ENCODE results near the gene ARHGAP24. TPM values are rescaled to one million over a fixed set of nuclear protein-coding genes. Genes with fewer than 3 reads are reported as not detected.
"Not testable (repeated sequence)": the region's sequence is repeated elsewhere in the genome, so short reads cannot be mapped to it uniquely, and the experiment has no call there.

The ARHGAP24 gene
- total RNA-seq, 1 donor from 2014 or later, result 48.6 TPM

DNA sequence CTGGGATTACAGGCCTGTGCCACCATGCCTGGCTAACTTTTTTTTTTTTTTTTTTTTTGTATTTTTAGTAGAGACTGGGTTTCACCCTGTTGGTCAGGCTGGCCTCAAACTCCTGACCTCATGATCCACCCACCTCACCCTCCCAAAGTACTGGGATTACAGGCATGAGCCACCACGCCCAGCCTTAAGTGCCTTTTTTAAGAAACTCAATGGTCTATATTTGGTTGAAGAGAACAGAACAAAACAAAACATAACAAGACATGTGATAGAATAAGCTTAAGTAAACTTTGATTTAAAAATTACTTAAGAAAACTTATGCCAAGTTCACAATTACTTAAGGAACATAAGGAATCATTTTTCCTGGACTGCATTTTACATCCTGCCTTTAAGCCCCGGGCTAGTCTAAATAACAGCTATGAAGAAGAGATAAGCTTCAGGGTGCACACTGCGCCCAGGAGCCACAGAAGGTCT lies 365.1 kb downstream of the ARHGAP24 start:
- not testable (repeated sequence) for DNase-seq (ENCODE audit: low spot score)

DNA sequence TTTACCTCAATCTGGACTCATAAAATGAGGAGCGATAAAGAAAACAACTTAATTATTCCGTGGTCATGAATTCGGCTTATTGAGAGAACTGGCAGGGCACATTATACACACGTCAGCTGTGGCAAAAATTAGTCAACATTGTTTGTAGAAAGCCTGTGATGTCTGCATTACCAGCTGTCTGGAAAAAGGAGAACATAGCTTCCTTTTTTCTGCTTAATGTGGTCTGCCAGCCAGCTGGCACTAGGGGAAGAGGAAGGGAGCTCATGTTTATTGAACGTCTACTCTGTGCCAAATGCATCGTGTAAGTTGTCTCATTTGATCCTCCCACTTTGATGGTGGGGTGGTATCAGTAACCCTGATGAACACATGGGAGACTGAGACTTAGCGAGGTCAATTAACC lies 367.6 kb downstream of the ARHGAP24 start:
- DNase-seq (ENCODE audit: low spot score), result no peak

DNA sequence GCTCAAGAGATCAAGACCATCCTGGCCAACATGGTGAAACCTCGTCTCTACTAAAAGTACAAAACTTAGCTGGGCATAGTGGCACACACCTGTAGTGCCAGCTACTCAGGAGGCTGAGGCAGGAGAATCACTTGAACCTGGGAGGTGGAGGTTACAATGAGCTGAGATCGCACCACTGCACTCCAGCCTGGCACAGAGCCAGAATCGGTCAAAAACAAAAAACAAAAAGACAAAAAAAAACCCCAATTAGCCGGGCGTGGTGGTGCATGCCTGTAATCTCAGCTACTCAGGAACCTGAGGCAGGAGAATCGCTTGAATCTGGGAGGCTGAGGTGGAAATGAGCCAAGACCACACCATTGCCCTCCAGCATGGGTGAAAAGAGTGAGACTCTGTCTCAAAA lies 378.8 kb downstream of the ARHGAP24 start:
- not testable (repeated sequence) for DNase-seq (ENCODE audit: low spot score)

DNA sequence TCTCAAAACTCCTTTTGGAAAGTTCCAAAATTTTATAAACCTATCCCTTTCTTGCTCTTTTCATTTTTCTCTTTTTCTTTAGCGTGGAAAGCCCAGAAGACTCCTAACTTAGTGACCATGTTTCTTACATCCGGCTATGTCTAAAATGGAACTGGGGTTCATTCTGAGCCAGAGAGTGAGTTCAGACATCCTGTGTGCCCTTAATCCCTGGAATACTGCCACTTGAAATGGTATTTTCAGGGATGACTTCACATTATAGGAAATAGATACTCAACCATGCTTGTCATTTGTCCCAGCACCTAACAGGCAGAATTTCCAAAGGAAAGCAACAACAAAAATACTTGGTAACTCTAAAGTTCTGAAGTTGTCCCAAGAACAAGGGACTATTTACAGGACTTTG lies 379.6 kb downstream of the ARHGAP24 start:
- DNase-seq (ENCODE audit: low spot score), result no peak

DNA sequence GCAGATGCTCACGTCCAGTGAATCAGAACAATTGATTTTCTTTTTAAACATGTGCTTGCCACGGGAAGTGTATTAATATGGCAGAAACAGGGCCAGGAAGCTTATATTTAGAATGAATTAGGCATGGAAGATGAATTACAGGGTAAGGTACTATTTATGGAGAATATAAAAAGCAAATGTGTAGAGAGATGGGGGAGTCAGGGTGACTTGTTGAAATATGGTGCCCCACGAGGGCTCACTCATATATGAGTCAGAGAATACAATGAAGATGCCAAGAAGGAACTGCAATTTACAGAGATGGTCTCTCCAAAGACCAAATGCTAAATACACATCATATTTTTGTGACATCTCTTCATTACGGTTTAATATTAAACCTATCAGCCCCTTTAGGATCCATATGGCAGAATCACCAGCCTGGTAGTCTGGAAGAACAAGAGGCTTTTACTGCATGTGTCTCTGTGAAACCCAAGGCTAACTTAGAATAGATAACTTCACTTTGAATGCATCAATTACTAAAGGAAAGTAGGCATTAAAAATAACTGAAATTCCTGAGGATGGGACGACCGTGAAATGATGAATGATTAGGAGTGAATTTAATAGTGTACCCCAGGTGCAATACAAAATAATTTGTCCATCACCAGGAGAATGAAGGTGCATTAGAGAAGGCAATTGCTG lies 385.3 kb downstream of the ARHGAP24 start:
- DNase-seq (ENCODE audit: low spot score), result no peak

DNA sequence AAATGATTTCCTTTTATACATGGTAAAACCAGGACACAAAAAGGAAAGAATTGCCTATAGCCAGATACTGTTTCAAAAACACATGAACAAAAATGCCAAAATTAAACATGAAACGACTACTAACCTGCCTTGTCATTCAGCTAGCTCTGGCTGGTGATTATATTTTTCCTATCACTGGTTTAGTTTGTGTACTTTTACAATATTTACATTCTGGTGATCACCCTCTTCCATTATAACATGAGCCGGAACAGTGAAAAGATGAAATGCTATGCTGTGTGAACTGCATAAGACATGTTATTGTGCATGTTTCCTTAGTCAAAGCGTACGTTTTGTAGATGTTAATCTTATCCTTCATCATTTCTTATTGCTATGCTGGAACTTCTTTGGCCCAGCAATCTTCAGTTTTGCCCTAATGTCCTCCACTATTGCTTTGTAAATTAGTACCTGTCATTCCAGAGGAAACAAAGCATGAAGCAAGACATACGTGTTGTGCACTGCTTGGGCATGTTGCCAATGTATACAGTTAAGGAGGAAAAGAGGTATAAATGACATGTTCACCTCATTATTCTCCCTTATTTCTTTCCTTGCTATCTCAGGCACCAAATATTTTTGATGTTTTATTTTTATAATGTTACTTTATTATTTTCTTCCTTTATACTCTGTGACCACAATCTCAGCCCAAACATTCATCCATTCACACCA lies 386.3 kb downstream of the ARHGAP24 start:
- DNase-seq (ENCODE audit: low spot score), result no peak

DNA sequence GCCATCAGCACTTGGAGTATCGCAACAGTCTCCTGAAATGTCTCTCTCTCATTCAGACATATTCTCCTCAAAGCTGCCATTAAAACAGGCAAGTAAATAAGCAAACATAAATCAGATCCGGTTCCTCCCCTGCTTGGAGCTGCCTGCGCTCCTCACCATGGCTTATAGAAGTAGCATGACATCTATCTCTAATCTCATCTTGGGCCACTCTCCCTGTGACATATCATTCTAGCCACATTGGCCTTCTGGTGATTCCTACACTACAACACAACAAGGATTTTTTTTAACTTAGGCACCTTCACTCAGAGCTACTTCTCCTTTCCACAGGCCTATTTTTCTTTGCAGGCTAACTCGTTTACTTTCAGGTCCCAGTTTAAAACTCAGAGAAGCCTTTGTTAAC lies 387.9 kb downstream of the ARHGAP24 start:
- no peak for DNase-seq (ENCODE audit: low spot score)

DNA sequence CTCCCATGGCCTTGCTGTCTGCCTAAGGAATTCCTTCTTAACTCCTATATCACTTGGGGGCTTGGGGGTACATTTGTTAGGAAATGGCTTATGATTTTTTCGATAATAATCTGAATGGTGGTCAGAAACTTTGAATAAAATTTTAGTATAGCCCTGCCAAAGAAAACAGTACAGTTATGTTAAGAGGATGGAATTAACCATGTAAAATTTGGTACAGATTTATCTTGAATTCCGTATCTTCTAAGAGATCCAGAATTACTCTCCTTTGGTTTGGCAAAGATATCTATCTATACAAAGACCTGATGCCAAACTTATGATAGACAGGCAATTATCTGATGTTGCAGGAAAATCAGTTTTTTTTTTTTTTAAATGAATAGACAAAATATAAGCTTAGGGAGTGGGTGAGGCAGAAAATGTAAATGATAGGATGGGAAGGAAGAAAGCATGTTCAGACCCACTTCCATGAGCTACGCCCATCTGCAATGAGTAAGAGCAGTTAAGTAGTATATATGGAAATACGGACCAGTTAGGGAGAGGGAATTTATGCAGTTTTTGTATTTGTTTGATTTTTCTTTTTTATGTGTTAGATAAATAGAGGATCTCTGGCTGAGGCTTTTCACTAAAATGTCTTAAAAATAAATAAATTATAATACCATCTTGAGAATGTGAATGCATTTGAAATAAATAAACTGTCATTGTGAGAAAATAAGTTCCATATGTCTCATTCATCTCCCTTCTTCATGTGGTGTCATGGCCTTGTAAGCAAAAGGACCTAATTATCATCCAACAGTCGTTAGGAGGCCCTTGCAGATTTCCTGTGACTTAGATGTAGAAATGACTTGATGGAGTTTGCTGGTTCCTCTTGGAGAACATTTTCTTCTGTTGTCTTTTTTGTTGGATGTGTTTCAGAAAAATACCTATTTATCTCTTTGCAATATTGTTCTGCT lies 389.6 kb downstream of the ARHGAP24 start:
- no peak for DNase-seq (ENCODE audit: low spot score)

DNA sequence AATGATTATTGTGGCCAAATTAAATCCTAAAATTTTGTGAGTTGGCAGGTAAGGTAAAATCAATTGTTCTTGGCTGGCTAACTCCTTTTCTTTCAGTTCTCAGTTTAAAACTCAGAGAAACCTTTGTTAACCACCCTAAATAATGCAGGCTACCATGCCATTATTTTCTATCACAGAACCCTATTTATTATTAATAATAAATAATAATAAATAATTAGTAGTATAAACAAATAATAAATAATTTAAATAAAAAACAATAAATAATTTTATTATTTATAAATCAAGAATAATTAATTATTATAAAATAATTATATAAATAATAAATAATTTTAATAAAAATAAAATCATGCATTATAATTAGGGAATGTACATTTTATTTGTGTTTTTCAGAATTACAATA lies 390.3 kb downstream of the ARHGAP24 start:
- DNase-seq (ENCODE audit: low spot score), result no peak

DNA sequence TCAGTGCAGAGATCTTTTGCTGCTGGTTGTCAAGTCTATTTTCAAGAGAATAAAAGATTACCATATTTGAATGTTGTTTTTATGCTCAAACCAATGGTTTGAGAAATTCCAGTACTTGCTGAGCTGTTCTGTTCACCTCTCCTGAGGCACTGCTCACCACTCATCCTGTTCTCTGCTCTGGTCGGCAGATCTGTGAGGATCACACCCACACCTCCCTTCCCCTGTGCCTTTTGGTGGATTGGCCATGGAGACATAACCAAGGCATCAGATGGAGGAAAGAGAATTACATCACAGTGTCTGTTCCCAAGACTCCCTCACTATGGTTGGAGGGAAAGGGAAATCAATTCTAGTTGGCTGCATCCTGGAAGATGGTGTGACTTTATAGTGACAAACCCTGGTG lies 391.6 kb downstream of the ARHGAP24 start:
- no peak for DNase-seq (ENCODE audit: low spot score)

DNA sequence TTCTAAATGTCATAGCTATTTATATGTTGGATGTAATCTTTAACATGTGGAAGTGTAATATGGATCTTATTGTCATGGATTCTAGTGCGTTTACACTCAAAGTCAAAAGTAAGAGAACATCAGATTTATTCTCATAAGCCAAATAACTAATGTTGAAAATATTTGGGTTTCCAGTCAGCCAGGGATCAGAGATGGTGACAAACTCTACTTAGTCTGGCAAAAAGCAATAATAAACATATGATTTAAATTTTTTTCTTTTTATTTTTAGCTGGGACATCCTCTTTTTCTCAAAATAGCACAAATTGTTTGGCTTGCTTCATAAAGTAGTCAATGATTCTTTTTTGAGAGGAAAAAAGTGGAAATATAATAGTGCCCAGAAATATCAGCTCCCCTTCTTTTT lies 392.3 kb downstream of the ARHGAP24 start:
- DNase-seq (ENCODE audit: low spot score), result no peak

DNA sequence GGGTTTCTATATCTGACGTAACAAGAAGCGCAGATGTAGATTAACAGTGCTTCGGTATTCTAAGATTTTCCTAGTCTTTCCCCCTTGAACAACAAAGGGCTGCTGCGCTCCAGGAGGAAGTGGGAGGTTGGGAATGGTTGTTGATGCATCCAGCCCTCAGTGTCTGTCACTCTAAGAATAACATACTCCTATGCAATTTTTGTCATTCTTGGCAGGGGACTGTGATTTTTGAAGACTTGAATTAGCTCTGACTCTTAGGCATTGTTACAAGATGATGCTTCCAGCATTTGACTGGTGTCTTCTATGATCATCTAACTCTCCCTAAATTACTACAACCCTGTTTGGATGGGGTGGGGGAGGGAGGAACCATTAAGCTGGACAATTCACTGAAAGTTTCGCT lies 394.2 kb downstream of the ARHGAP24 start:
- no peak for DNase-seq (ENCODE audit: low spot score)

DNA sequence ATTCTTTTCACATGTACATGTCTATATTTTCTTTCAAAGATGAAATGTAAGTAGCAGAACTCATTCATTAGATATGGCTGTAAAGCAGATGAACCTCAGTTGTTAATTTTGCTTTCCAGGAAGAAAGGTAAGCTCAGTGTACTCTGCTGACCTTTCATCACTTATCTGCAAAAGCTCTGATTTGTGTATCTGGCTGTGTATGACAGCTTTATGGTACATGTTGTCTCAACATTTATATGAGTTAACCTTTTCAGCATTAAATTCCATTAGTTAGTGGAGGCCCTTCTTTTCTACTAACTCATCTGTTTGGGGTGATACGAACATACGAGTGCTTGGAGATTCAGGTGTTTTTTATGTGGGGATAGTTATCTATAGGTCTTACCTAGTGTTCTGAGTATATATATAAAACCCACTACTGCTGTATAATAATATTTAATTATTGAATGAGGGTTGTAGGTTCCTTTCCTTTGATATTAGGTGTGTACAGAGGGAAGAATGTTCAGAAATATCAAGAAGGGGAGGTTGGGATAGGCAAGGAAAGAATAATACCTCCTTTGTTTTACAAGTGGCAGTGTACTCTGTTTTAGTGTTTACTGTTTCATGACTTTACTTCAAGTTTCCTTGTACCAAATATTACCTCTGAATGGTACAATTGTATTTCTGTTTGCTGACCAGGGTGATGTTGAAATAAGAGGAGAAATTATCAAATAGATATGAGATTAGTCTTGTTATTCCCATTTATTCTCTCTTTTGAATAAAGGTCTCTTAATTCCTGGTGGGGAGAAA lies 395.5 kb downstream of the ARHGAP24 start:
- no peak for DNase-seq (ENCODE audit: low spot score)

DNA sequence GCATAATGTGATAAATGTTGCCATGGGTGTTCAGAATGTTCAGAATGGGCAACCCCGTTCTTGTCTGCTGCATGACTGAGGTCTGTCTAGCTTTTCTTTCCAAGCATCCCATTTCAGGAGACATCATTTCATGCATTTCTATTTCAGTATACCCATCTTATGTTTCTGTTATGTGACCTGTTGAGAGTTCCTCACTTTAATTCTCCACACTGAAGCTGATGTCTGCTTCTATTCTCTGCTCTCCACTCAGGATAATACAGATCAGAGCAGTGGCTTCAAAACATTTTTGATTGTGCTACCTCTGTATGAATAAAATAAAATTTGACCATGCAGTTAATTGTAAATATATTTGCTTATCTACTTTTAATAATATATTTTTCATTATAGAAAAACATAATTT lies 398.6 kb downstream of the ARHGAP24 start:
- no peak for DNase-seq (ENCODE audit: low spot score)

DNA sequence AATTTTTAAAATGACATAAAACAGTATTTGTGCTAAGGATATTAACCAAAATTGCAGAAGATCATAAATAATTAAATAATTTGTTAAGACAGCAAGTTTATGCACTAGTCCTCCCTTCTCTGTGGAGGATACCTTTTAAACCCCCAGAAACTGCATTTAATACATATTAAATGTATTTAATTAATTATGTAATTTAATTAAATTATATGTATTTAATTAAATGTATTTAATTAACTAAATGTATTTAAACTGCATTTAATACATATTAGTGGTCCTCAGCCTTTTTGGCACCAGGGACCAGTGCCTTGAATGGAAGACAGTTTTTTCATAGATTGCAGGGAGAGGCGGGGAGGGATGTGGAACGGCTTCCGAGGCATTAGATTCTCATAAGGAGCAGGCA lies 404.6 kb downstream of the ARHGAP24 start:
- no peak for DNase-seq (ENCODE audit: low spot score)

DNA sequence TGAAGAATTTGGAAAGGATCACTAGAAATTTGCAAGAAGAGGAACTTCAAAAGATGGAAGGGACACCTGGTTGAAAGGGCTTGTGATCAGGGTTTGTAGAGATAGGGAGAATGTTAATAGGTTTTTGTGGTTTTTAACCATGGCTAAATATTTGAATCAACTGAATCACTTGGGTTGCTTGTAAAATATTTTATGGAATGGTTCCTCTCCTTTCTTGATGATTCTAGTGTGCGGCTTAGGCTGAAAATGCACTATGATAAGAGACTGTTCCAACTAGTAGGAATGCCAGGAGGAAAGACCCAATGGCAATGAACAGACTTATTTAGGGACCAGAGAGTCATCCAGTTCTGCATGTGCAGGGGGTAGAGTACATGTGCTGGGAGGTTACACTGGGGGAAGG lies 408.2 kb downstream of the ARHGAP24 start:
- no peak for DNase-seq (ENCODE audit: low spot score)

DNA sequence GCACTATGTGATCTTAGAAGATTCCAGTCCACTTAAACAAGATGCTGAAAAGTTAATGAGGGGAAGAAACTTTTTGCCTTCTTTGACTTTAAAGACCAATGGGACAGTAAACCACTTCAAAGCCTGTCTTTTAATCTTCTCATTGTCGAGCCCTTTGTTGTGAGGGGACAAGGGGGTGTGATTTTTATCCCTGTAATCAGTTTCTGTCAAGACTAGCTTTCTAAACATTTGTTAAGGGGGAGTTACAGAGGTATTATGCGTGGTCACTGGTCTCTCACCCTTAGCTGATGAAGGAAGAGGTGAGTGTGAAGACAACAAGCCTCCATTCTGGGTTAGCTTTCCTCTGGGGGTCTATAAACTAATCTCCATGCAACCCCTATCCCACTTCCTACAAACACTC lies 409.3 kb downstream of the ARHGAP24 start:
- no peak for DNase-seq (ENCODE audit: low spot score)

DNA sequence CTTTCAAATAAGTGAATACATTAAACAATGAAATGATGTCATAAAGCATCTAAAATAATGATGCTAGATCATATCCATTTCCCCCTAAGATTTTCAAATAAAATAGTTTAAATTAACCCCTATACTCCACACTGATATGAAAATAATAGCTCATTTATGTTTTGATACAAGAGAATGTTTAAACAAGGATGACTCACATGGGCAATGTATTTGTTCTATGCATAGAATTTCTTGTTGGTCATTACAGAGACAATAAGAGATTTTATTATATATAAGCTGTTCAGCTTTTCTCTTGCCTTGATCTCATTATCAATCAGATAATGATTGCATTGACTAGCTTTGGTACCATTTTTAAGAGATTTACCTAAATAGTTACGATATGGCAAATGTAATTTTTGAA lies 411.7 kb downstream of the ARHGAP24 start:
- DNase-seq (ENCODE audit: low spot score), result no peak

DNA sequence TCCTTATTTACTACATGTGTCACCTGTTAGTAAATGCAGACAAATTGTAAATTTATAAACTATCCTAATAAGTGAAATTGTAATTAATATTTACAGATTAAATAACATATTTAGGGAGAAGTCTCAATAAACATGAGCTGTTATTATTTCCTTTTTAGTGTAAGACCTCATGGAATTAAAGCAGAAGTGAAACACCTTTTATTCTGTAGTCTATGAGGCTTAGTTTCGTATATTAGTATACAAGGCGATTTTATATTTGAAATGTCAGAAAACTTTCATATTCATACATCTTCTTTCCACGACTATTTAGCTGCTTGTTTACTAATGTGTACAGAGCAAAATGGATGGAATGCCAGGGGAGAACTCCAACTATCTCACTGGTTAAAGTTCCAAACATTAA lies 414.4 kb downstream of the ARHGAP24 start:
- DNase-seq (ENCODE audit: low spot score), result no peak

DNA sequence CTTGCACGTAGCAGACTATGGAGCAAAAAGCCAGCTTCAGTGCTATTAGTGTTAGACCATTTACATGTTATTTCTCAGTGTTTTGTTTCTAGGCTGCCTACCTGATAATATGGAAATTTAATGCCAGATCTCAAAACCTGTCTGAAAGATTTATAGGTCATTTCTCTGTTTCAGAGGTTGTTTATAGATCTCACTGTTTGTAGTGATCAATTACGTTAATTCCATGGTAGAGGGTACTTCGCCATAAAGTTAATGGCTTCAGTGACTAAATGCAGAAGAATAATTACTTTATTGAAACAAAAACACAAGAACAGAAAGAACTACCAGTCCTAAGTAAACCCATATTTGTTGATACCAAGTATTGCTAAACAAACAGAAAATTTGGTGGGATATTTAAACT lies 420.8 kb downstream of the ARHGAP24 start:
- DNase-seq (ENCODE audit: low spot score), result no peak

DNA sequence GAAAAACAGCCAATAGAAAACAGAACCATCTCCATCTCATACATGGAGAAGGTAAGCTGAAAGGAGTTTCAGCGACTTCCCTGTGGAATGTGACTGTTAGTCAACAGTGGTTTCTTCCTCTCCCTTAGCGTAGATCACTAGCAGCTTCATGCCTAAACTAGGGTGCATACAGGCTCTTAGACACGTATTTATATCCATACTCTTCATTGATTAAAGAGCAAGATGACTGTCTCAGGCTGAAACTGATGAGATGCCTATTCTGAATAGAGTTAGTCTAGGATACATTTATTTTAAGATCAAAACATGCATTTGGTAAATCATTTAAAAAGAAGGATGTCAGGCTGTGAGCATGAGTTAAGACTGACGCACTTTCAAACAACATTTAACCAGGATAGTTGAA lies 423.3 kb downstream of the ARHGAP24 start:
- no peak for DNase-seq (ENCODE audit: low spot score)
